ENCODE measurements around the gene CASZ1. TPM values are rescaled to one million over a fixed set of nuclear protein-coding genes. Genes with fewer than 3 reads are reported as not detected.

Gene CASZ1
- total and polyA plus RNA-seq, 2 experiments from 2014 or later: 6.2 to 6.7 TPM

DNA sequence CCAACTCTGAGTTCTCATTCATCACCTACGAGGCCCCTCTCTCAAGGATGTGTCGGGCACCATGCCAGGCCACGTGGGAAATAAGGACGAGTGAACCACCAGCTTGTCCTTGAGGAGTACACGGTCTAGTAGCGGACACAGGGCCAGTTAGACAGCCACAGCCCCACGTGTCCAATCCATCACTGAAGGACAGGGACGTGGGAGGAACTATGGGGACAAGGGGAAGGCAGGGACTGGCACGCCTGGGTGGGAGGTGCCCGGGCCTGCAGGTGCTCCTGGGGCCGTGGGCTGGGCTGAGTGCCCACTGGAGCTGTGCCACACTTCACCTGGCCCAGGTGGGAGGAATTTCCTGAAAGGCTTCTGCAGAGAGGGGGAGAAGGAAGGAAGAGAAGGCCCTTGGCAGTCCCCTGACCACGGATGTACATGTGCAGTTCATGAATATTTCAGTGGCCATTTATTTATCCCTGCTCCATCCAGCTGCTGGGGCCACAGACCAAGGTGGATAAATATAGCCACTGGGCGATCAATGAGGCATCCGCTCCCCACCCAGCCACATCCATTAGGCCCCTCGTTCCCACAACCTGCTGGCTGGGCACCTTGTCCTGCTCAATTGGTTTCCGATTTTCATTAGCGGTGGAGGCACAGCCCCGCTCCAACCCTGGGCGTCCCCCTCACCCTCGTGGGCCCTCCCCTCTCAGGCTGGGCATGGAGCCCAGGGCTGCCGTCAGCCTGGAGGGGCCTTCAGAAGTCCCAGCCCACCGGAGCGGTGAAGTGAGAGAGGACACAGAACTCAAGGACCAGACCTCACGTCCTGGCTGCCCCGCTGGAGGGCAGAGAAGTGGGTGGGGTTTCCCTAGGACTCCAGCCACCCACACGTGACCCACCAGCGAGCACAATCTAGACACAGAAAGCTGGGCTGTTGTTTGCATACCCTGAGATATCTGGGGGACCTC, 59.5 kb downstream of the CASZ1 start:
- H3K4me3 ChIP-seq: no peak overlapping the region
- H3K4me1 Mint-ChIP-seq: peaks cover 49% of the 10 kb centered on the region
- no peaks in the 10 kb centered on the region; the same call in 2 of the 3 replicates for H3K9me3 Mint-ChIP-seq
- H4K20me1 ChIP-seq (replicated peaks; ENCODE audit: insufficient read depth): no peaks in the 10 kb centered on the region
- H3K27me3 ChIP-seq (ENCODE audit: insufficient read depth): no peaks in the 10 kb centered on the region
- no peaks in the 10 kb centered on the region for H3F3A ChIP-seq (replicated peaks; ENCODE audit: low read depth)
- H3K4me1 ChIP-seq (ENCODE audit: insufficient read depth): peaks cover 30% of the 10 kb centered on the region
- ATAC-seq (no peak), DNase-seq (ENCODE audit: low spot score) (no peak)
- H3K36me3 ChIP-seq (ENCODE audit: insufficient read depth): no peaks in the 10 kb centered on the region
- TF ChIP-seq JUNB (IDR thresholded peaks at IDR 0.05; ENCODE audit: unreplicated experiment): no peak
- TF ChIP-seq, protein P1, sequence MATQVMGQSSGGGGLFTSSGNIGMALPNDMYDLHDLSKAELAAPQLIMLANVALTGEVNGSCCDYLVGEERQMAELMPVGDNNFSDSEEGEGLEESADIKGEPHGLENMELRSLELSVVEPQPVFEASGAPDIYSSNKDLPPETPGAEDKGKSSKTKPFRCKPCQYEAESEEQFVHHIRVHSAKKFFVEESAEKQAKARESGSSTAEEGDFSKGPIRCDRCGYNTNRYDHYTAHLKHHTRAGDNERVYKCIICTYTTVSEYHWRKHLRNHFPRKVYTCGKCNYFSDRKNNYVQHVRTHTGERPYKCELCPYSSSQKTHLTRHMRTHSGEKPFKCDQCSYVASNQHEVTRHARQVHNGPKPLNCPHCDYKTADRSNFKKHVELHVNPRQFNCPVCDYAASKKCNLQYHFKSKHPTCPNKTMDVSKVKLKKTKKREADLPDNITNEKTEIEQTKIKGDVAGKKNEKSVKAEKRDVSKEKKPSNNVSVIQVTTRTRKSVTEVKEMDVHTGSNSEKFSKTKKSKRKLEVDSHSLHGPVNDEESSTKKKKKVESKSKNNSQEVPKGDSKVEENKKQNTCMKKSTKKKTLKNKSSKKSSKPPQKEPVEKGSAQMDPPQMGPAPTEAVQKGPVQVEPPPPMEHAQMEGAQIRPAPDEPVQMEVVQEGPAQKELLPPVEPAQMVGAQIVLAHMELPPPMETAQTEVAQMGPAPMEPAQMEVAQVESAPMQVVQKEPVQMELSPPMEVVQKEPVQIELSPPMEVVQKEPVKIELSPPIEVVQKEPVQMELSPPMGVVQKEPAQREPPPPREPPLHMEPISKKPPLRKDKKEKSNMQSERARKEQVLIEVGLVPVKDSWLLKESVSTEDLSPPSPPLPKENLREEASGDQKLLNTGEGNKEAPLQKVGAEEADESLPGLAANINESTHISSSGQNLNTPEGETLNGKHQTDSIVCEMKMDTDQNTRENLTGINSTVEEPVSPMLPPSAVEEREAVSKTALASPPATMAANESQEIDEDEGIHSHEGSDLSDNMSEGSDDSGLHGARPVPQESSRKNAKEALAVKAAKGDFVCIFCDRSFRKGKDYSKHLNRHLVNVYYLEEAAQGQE (IDR thresholded peaks at IDR 0.05; ENCODE audit: unreplicated experiment): no peak
- TF ChIP-seq CREB1 (CRISPR knock-in tag; IDR thresholded peaks at IDR 0.05; ENCODE audit: low read depth): no peak
- no peak for TF ChIP-seq POLR2AphosphoS5 (IDR thresholded peaks at IDR 0.05; ENCODE audit: low read depth)
- no peak for TF ChIP-seq EZH2phosphoT487 (IDR thresholded peaks at IDR 0.05; ENCODE audit: unreplicated experiment)
- no peak for TF ChIP-seq ZNF114 (CRISPR knock-in tag; IDR thresholded peaks at IDR 0.05)
- TF ChIP-seq STAT1 (IDR thresholded peaks at IDR 0.05; ENCODE audit: unreplicated experiment): no peak
- TF ChIP-seq, protein P2, sequence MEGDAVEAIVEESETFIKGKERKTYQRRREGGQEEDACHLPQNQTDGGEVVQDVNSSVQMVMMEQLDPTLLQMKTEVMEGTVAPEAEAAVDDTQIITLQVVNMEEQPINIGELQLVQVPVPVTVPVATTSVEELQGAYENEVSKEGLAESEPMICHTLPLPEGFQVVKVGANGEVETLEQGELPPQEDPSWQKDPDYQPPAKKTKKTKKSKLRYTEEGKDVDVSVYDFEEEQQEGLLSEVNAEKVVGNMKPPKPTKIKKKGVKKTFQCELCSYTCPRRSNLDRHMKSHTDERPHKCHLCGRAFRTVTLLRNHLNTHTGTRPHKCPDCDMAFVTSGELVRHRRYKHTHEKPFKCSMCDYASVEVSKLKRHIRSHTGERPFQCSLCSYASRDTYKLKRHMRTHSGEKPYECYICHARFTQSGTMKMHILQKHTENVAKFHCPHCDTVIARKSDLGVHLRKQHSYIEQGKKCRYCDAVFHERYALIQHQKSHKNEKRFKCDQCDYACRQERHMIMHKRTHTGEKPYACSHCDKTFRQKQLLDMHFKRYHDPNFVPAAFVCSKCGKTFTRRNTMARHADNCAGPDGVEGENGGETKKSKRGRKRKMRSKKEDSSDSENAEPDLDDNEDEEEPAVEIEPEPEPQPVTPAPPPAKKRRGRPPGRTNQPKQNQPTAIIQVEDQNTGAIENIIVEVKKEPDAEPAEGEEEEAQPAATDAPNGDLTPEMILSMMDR (conservative IDR thresholded peaks at IDR 0.05; ENCODE audit: low read depth in 2 of 2): no peak
- H3K4me2 ChIP-seq: no peak overlapping the region
- H2AFZ ChIP-seq: no peak overlapping the region
- H3K27ac Mint-ChIP-seq: no peak overlapping the region
- H3K79me2 ChIP-seq (replicated peaks; ENCODE audit: insufficient read depth): no peaks in the 10 kb centered on the region
- peaks cover 7% of the 10 kb centered on the region for H3K27me3 Mint-ChIP-seq (ENCODE audit: insufficient read depth, low read depth, poor library complexity)
- H3K36me3 Mint-ChIP-seq (ENCODE audit: low read depth): no peaks in the 10 kb centered on the region
- no peaks in the 10 kb centered on the region for H3K9me2 ChIP-seq (ENCODE audit: insufficient read depth)
- H3K27ac ChIP-seq (ENCODE audit: low read depth): no peak overlapping the region
- H3K4me3 Mint-ChIP-seq: no peak overlapping the region
